ENCODE data around the gene TRAP1. TPM values are rescaled to one million over a fixed set of nuclear protein-coding genes. Genes with fewer than 3 reads are reported as not detected.

The TRAP1 gene
- total RNA-seq, 1 experiment from 2014 or later = 204 TPM

DNA sequence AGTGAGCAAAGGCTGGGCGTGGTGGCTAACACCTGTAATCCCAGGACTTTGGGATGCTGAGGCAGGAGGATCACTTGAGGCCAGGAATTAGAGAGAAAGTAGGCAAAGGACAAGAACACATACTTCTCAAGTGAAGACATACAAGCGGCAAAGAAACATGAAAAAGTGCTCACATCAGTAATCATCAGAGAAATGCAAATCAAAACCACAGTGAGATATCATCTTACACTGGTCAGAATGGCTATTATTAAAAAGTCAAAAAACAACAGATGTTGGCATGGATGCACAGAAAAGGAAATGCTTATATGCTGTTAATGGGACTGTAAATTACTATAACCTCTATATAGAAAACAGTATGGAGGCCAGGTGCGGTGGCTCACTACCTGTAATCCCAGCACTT lies 93.7 kb downstream of the TRAP1 start:
- no peak overlapping the region for H2AFZ ChIP-seq
- DNase-seq = no peak
- no peak overlapping the region for H3K27ac ChIP-seq
- BruUV-seq (replicated peaks) = no TSS peak
- H3K79me2 ChIP-seq (ENCODE audit: low read depth) = peaks cover 17% of the 10 kb centered on the region
- intact Hi-C loops (cut with micrococcal nuclease; ENCODE audit: unreplicated experiment) = no loop called here
- H3F3A ChIP-seq (ENCODE audit: insufficient read depth, low read depth) = peaks cover 2% of the 10 kb centered on the region; the same call in 1 of the 2 replicates
- H4K20me1 ChIP-seq (ENCODE audit: insufficient read depth) = no peaks in the 10 kb centered on the region
- H3K9me2 ChIP-seq (ENCODE audit: insufficient read depth) = no peaks in the 10 kb centered on the region
- H3K9me3 ChIP-seq (ENCODE audit: insufficient read depth, low read depth) = no peaks in the 10 kb centered on the region
- peaks cover 8% of the 10 kb centered on the region; the same call in 1 of the 2 replicates for H3K4me1 ChIP-seq (replicated peaks; ENCODE audit: insufficient read depth)
- TF ChIP-seq EZH2 (IDR thresholded peaks at IDR 0.05; ENCODE audit: low read depth) = no peak
- no peak for TF ChIP-seq CTCF (conservative IDR thresholded peaks at IDR 0.05)
- no peaks in the 10 kb centered on the region for H3K27me3 ChIP-seq (ENCODE audit: insufficient read depth, low read depth)
- ChIA-PET CTCF (no interaction called here), POLR2A (ENCODE audit: unreplicated experiment) (no interaction called here)
- no peaks in the 10 kb centered on the region for H3K36me3 ChIP-seq (ENCODE audit: low read depth)
- no peak overlapping the region for H3K4me2 ChIP-seq
- no peak overlapping the region for H3K4me3 ChIP-seq

GRCh38 chr16:3618769-3619141 lies 98.6 kb downstream of the TRAP1 start:
- no peaks in the 10 kb centered on the region for H3K27me3 ChIP-seq (ENCODE audit: insufficient read depth, low read depth)
- TF ChIP-seq CTCF (conservative IDR thresholded peaks at IDR 0.05) (no peak), EZH2 (IDR thresholded peaks at IDR 0.05; ENCODE audit: low read depth) (no peak)
- BruUV-seq (replicated peaks) = no TSS peak
- H3K4me1 ChIP-seq (replicated peaks; ENCODE audit: insufficient read depth) = peaks cover 13% of the 10 kb centered on the region; the same call in 1 of the 2 replicates
- no peaks in the 10 kb centered on the region for H4K20me1 ChIP-seq (ENCODE audit: insufficient read depth)
- no peak overlapping the region for H3K4me3 ChIP-seq
- POLR2A ChIA-PET (ENCODE audit: unreplicated experiment) = interaction anchor here (0.5 to 0.7 kb wide), 3 partner anchors 22 to 513 kb away, joined by 4 to 14 read pairs (median 6); no protein-coding TSS in a partner anchor
- no peak overlapping the region for H2AFZ ChIP-seq
- H3K4me2 ChIP-seq = peak overlapping the region; percentile 15
- intact Hi-C loops (cut with micrococcal nuclease; ENCODE audit: unreplicated experiment) = loop anchor here (2.0 kb wide), 1 partner anchor 24 kb away; no protein-coding TSS in a partner anchor
- no peaks in the 10 kb centered on the region for H3K9me2 ChIP-seq (ENCODE audit: insufficient read depth)
- H3K79me2 ChIP-seq (ENCODE audit: low read depth) = peaks cover 46% of the 10 kb centered on the region
- CTCF ChIA-PET = no interaction called here
- peak; percentile 59 to 79 for DNase-seq
- H3K27ac ChIP-seq = peak overlapping the region; percentile 61
- 0 out of 2 replicates have a peak, but pooled peaks cover 5% of the 10 kb centered on the region for H3K9me3 ChIP-seq (ENCODE audit: insufficient read depth, low read depth)
- H3K36me3 ChIP-seq (ENCODE audit: low read depth) = 0 out of 2 replicates have a peak, but pooled peaks cover 3% of the 10 kb centered on the region
- H3F3A ChIP-seq (ENCODE audit: insufficient read depth, low read depth) = peaks cover 15% of the 10 kb centered on the region

DNA sequence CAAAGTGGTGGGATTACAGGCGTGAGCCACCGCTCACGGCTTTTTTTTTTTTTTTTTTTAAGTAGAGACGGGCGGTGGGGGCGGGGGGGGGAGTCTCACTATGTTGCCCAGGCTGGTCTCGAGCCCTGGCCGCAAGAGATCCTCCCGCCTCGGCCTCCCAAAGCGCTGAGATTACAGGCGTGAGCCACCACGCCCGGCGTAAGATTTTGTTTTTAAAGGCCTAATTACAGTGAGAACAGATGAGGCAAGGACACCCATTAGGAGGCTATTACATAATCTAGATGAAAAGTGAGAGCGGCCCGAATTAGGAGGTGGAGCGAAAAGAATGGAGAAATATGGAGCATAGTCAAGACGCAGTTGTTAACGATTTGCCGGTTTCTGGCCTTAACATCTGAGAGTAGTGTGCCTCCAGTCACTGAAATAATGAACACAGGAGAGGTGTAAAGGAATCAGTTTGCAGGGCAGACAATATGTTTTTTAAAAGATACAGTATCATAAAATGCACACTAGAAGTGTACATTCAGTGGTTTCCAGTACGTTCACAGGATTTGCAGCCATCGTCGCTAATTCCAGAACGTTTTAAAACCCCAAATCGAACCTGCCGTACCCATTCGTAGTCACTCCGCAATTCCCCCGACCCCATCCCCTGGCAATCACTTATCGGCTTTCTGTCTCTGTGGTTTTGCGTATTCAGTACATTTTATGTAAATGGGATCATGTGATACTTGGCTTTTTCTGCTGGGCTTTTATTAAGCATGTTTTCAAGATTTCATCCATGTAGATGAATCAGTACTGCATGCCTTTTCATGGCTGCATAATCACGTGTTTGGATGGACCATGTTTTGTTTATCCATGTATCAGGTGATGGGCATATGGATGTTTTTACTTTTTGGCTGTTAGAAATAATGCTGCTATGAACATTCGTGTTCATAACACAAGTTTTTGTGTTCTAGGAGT lies 104.5 kb downstream of the TRAP1 start:
- Histone ChIP-seq H3K9me2 (ENCODE audit: insufficient read depth) (no peaks in the 10 kb centered on the region), H2AFZ (peak overlapping the region; percentile 99), H3K4me2 (peak overlapping the region; percentile 80), H3K27ac (no peak overlapping the region), H3K4me3 (peak overlapping the region; percentile 95), H3F3A (ENCODE audit: insufficient read depth, low read depth) (peaks cover 4% of the 10 kb centered on the region), H4K20me1 (ENCODE audit: insufficient read depth) (no peaks in the 10 kb centered on the region), H3K79me2 (ENCODE audit: low read depth) (peaks cover 56% of the 10 kb centered on the region), H3K9me3 (ENCODE audit: insufficient read depth, low read depth) (0 out of 2 replicates have a peak, but pooled peaks cover 2% of the 10 kb centered on the region), H3K4me1 (replicated peaks; ENCODE audit: insufficient read depth) (peaks cover 13% of the 10 kb centered on the region), H3K27me3 (ENCODE audit: insufficient read depth, low read depth) (no peaks in the 10 kb centered on the region), H3K36me3 (ENCODE audit: low read depth) (0 out of 2 replicates have a peak, but pooled peaks cover 3% of the 10 kb centered on the region)
- CTCF ChIA-PET = interaction anchor here (0.8 to 1.2 kb wide), 2 partner anchors 29 to 564 kb away, joined by 3 to 4 read pairs; no protein-coding TSS in a partner anchor
- no TSS peak for BruUV-seq (replicated peaks)
- intact Hi-C loops (cut with micrococcal nuclease; ENCODE audit: unreplicated experiment) = no loop called here
- no peak for TF ChIP-seq CTCF (conservative IDR thresholded peaks at IDR 0.05)
- no peak for TF ChIP-seq EZH2 (IDR thresholded peaks at IDR 0.05; ENCODE audit: low read depth)
- no peak for DNase-seq
- POLR2A ChIA-PET (ENCODE audit: unreplicated experiment) = interaction anchor here (0.6 kb wide), 1 partner anchor 144 kb away, joined by 3 read pairs; no protein-coding TSS in a partner anchor

All from PC-9 (cell line).